Calu3 (cell line): ENCODE results near the gene SLC27A3. TPM values are rescaled to one million over a fixed set of nuclear protein-coding genes. Genes with fewer than 3 reads are reported as not detected.

ENCODE experiments used
- BruUV-seq: library from RNA; stranded (reverse); fragments of 400-500 nt; replicated peaks from 2 replicates; lab custom pipeline; 2021; lab: Mats Ljungman, UMichigan
- CTCF ChIA-PET: fragments of 300-600 bp; sonication (Branson Sonifier 250); formaldehyde crosslinking; loops from one replicate; lab custom pipeline; 2022; ENCODE audit warnings: antibody characterized with exemption; lab: Charles Lee
- DNase-seq: peaks from one replicate; pipeline ENCODE4 v3.0.0; 2022
- H3K27ac Mint-ChIP-seq: one replicate; pipeline ENCODE4 v1.8.0; 2022; ENCODE audit warnings: mixed read lengths; ENCODE audit not compliant: unreplicated experiment
- H3K27me3 Mint-ChIP-seq: one replicate; pipeline ENCODE4 v1.8.0; 2022; ENCODE audit warnings: mixed read lengths; ENCODE audit not compliant: unreplicated experiment
- H3K36me3 Mint-ChIP-seq: one replicate; pipeline ENCODE4 v1.8.0; 2022; ENCODE audit warnings: mild to moderate bottlenecking, moderate library complexity, mixed read lengths; ENCODE audit not compliant: insufficient read depth, unreplicated experiment
- H3K4me1 Mint-ChIP-seq: one replicate; pipeline ENCODE4 v1.8.0; 2022; ENCODE audit warnings: mild to moderate bottlenecking, low read depth, mixed read lengths; ENCODE audit not compliant: unreplicated experiment
- H3K4me3 Mint-ChIP-seq: one replicate; pipeline ENCODE4 v1.8.0; 2022; ENCODE audit warnings: mild to moderate bottlenecking, low read depth, moderate library complexity, mixed read lengths; ENCODE audit not compliant: unreplicated experiment
- H3K9me3 Mint-ChIP-seq: one replicate; pipeline ENCODE4 v1.8.0; 2022; ENCODE audit warnings: low read depth, mixed read lengths; ENCODE audit not compliant: unreplicated experiment
- CTCF ChIP-seq: fragments of 200-600 bp; IDR thresholded peaks from one replicate; pipeline ENCODE4 v1.8.0; 2022; ENCODE audit warnings: antibody characterized with exemption; ENCODE audit not compliant: unreplicated experiment
- intact Hi-C: fragments of 100-400 bp; cut with micrococcal nuclease; formaldehyde crosslinking; loops from one replicate; pipeline ENCODE4 v1.10.0; 2022; ENCODE audit not compliant: unreplicated experiment
- total RNA-seq: library from RNA; stranded (reverse); gene quantifications from 2 replicates; pipeline ENCODE4 v1.2.3, GENCODE V29; 2022

The SLC27A3 gene
- total RNA-seq, 1 experiment from 2014 or later: 11.9 TPM

- peaks cover 30% of the 10 kb centered on the region for H3K27me3 Mint-ChIP-seq
- peaks cover 8% of the 10 kb centered on the region for H3K36me3 Mint-ChIP-seq
- no peaks in the 10 kb centered on the region for H3K9me3 Mint-ChIP-seq
- peak; percentile 96 for DNase-seq
- peaks cover 8% of the 10 kb centered on the region for H3K4me1 Mint-ChIP-seq
- intact Hi-C loops: no loop called here
- TF ChIP-seq CTCF: no peak
- BruUV-seq: TSS peak; percentile 99
- peak overlapping the region; percentile 28 for H3K27ac Mint-ChIP-seq
- H3K4me3 Mint-ChIP-seq: peak overlapping the region; percentile 76
- CTCF ChIA-PET: interaction anchor here (0.6 to 1.0 kb wide), 3 partner anchors 9 to 75 kb away, joined by 3 to 4 read pairs (median 4); no protein-coding TSS in a partner anchor
Measured at GRCh38 chr1:153783233-153784190, 8.3 kb downstream of the SLC27A3 start.

GRCh38 chr1:153786038-153786790, 11.0 kb downstream of the SLC27A3 start:
- no peak overlapping the region for H3K27ac Mint-ChIP-seq
- H3K27me3 Mint-ChIP-seq: peaks cover 40% of the 10 kb centered on the region
- no TSS peak for BruUV-seq
- DNase-seq: no peak
- H3K4me3 Mint-ChIP-seq: no peak overlapping the region
- H3K4me1 Mint-ChIP-seq: peaks cover 9% of the 10 kb centered on the region
- CTCF ChIA-PET: interaction anchor here (0.5 kb wide), 1 partner anchor 42 kb away, joined by 3 read pairs; no protein-coding TSS in a partner anchor
- TF ChIP-seq CTCF: no peak
- intact Hi-C loops: no loop called here
- H3K9me3 Mint-ChIP-seq: no peaks in the 10 kb centered on the region
- peaks cover 8% of the 10 kb centered on the region for H3K36me3 Mint-ChIP-seq

GRCh38 chr1:153789478-153790034, 14.3 kb downstream of the SLC27A3 start:
- intact Hi-C loops: no loop called here
- Mint-ChIP-seq H3K27ac (no peak overlapping the region), H3K9me3 (no peaks in the 10 kb centered on the region), H3K27me3 (peaks cover 59% of the 10 kb centered on the region), H3K36me3 (no peaks in the 10 kb centered on the region), H3K4me3 (no peak overlapping the region), H3K4me1 (peaks cover 9% of the 10 kb centered on the region)
- no TSS peak for BruUV-seq
- CTCF ChIA-PET: interaction anchor here (0.6 to 0.7 kb wide), 2 partner anchors 9 to 17 kb away, joined by 3 to 7 read pairs; no protein-coding TSS in a partner anchor
- DNase-seq: no peak
- no peak for TF ChIP-seq CTCF

- Mint-ChIP-seq H3K27ac (no peak overlapping the region), H3K4me1 (peaks cover 9% of the 10 kb centered on the region), H3K9me3 (no peaks in the 10 kb centered on the region), H3K36me3 (peaks cover 4% of the 10 kb centered on the region), H3K27me3 (peaks cover 67% of the 10 kb centered on the region), H3K4me3 (no peak overlapping the region)
- TF ChIP-seq CTCF: no peak
- no peak for DNase-seq
- no TSS peak for BruUV-seq
- intact Hi-C loops: no loop called here
- CTCF ChIA-PET: no interaction called here
Measured at GRCh38 chr1:153790313-153790965, 15.2 kb downstream of the SLC27A3 start.
